ENCODE results near the gene PRLR. TPM values are rescaled to one million over a fixed set of nuclear protein-coding genes. Genes with fewer than 3 reads are reported as not detected.

PRLR gene
- total RNA-seq, 1 experiment from 2014 or later: 0.59 TPM

DNA sequence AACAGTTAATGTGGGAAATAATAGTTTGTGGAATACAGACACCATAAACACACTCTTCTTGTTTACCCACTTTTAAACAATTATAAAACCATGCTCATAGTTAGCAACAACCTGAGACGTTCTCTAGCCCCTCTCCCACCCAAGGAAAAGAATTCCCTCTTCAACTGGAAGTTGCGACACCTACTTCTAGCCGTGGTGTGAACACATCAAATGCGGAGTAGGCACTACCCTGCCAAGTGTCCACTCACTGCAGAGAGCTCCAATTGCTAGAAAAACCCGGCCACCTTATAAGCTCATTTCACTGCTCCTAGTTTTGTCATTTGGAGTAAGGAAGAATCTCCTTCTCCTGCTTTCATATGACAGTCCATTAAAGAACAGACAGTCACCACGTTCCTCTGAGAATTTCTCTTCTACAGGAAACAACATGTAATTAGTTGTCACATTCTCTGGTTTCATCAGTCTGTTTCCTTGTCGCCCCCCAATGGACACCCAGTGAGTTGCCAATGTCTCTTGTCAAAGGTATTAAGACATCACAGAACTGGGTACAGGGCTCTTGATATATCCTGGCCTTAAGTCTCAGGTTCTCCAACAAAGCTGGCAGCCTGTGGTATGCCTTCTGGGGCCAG lies 47.3 kb downstream of the PRLR start:
- peaks cover 3% of the 10 kb centered on the region for H3K9me3 Mint-ChIP-seq (ENCODE audit: low read depth, unreplicated experiment)
- H3K4me3 Mint-ChIP-seq (ENCODE audit: low read depth, unreplicated experiment): no peak overlapping the region
- H3K27me3 Mint-ChIP-seq (ENCODE audit: unreplicated experiment): peaks cover 7% of the 10 kb centered on the region
- DNase-seq: peak; percentile 44
- CTCF ChIA-PET: no interaction called here
- no peak for TF ChIP-seq CTCF (IDR thresholded peaks at IDR 0.05; ENCODE audit: unreplicated experiment)
- no peak overlapping the region for H3K27ac Mint-ChIP-seq (ENCODE audit: unreplicated experiment)
- no TSS peak for BruUV-seq (replicated peaks)
- H3K36me3 Mint-ChIP-seq (ENCODE audit: insufficient read depth, unreplicated experiment): no peaks in the 10 kb centered on the region
- H3K4me1 Mint-ChIP-seq (ENCODE audit: low read depth, unreplicated experiment): peaks cover 8% of the 10 kb centered on the region
- intact Hi-C loops (cut with micrococcal nuclease; ENCODE audit: unreplicated experiment): loop anchor here (2.0 kb wide), 1 partner anchor 94 kb away; no protein-coding TSS in a partner anchor

- DNase-seq: no peak
- CTCF ChIA-PET: no interaction called here
- BruUV-seq (replicated peaks): no TSS peak
These were observed 47.8 kb downstream of the PRLR start for GRCh38 chr5:35182486-35182885.

DNA sequence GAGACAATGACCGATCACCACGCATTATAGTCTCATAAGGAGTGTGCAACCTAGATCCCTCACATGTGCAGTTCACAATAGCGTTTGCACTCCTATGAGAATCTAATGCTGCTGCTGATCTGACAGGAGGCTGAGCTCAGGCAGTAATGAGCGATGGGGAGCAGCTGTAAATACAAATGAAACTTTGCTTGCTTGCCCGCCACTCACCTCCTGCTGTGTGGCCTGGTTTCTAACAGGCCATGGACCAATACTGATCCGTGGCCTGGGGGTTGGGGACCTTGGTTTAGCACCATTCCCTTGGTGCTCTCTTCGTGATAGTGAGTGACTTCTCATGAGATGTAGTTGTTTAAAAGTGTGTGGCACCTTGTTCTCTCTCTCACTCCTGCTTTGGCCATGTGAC lies 50.2 kb downstream of the PRLR start:
- intact Hi-C loops (cut with micrococcal nuclease; ENCODE audit: unreplicated experiment): no loop called here
- Mint-ChIP-seq H3K36me3 (ENCODE audit: insufficient read depth, unreplicated experiment) (no peaks in the 10 kb centered on the region), H3K9me3 (ENCODE audit: low read depth, unreplicated experiment) (peaks cover 3% of the 10 kb centered on the region), H3K4me3 (ENCODE audit: low read depth, unreplicated experiment) (no peak overlapping the region), H3K27ac (ENCODE audit: unreplicated experiment) (no peak overlapping the region), H3K27me3 (ENCODE audit: unreplicated experiment) (no peaks in the 10 kb centered on the region), H3K4me1 (ENCODE audit: low read depth, unreplicated experiment) (no peaks in the 10 kb centered on the region)
- CTCF ChIA-PET: no interaction called here
- no peak for TF ChIP-seq CTCF (IDR thresholded peaks at IDR 0.05; ENCODE audit: unreplicated experiment)
- DNase-seq: no peak
- BruUV-seq (replicated peaks): no TSS peak

More at GRCh38 chr5:35182486-35182885, 47.8 kb downstream of the PRLR start:
- Mint-ChIP-seq H3K27me3 (ENCODE audit: unreplicated experiment) (peaks cover 2% of the 10 kb centered on the region), H3K27ac (ENCODE audit: unreplicated experiment) (no peak overlapping the region), H3K4me3 (ENCODE audit: low read depth, unreplicated experiment) (no peak overlapping the region), H3K4me1 (ENCODE audit: low read depth, unreplicated experiment) (peaks cover 8% of the 10 kb centered on the region), H3K36me3 (ENCODE audit: insufficient read depth, unreplicated experiment) (no peaks in the 10 kb centered on the region), H3K9me3 (ENCODE audit: low read depth, unreplicated experiment) (peaks cover 3% of the 10 kb centered on the region)
- TF ChIP-seq CTCF (IDR thresholded peaks at IDR 0.05; ENCODE audit: unreplicated experiment): no peak
- intact Hi-C loops (cut with micrococcal nuclease; ENCODE audit: unreplicated experiment): loop anchor here (2.0 kb wide), 1 partner anchor 94 kb away; no protein-coding TSS in a partner anchor

DNA sequence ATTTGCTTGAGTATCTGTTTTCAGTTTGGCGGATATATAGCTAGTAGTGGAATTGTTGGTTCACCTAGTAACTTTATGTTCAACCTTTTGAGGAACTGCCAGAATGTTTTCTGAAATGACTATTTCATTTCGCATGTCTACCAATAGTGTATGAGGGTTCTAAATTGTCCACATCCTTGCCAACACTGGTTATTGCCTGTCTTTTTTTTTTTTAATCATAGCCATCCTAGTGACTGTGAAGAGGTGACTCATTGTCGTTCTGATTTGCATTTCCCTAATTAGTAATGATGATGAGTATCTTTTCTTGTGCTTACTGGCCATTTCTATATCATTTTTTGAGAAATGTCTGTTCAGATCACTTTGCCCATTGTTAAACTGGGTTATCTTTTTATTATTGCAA lies 52.5 kb downstream of the PRLR start:
- H3K27me3 Mint-ChIP-seq (ENCODE audit: unreplicated experiment): no peaks in the 10 kb centered on the region
- no peak overlapping the region for H3K4me3 Mint-ChIP-seq (ENCODE audit: low read depth, unreplicated experiment)
- intact Hi-C loops (cut with micrococcal nuclease; ENCODE audit: unreplicated experiment): no loop called here
- peaks cover 6% of the 10 kb centered on the region for H3K9me3 Mint-ChIP-seq (ENCODE audit: low read depth, unreplicated experiment)
- CTCF ChIA-PET: no interaction called here
- DNase-seq: no peak
- BruUV-seq (replicated peaks): no TSS peak
- no peak overlapping the region for H3K27ac Mint-ChIP-seq (ENCODE audit: unreplicated experiment)
- no peaks in the 10 kb centered on the region for H3K36me3 Mint-ChIP-seq (ENCODE audit: insufficient read depth, unreplicated experiment)
- no peak for TF ChIP-seq CTCF (IDR thresholded peaks at IDR 0.05; ENCODE audit: unreplicated experiment)
- H3K4me1 Mint-ChIP-seq (ENCODE audit: low read depth, unreplicated experiment): no peaks in the 10 kb centered on the region

Data from Calu3 (cell line).